Neural cell (in vitro differentiated cells): ENCODE measurements around the gene MRPS35. TPM values are rescaled to one million over a fixed set of nuclear protein-coding genes. Genes with fewer than 3 reads are reported as not detected.

ENCODE experiments used
- H2AFZ ChIP-seq: fragments of 200-600, 300-800 bp; sonication (generic), shearing (Covaris generic); 2 replicates; pipeline ENCODE4 v1.6.0; 2014; ENCODE audit warnings: low read depth, mild to moderate bottlenecking, antibody characterized with exemption, low read length, moderate library complexity
- H3F3A ChIP-seq: fragments of 200-600 bp; shearing (Covaris generic); 2 replicates; pipeline ENCODE4 v1.6.1; 2016; ENCODE audit warnings: mild to moderate bottlenecking, moderate library complexity, mixed read lengths, antibody characterized with exemption, low read length; ENCODE audit not compliant: insufficient read depth, poor library complexity, severe bottlenecking
- H3K27ac ChIP-seq: fragments of 200-600, 300-800 bp; sonication (generic), shearing (Covaris generic); 2 replicates; pipeline ENCODE4 v1.5.1; 2014; ENCODE audit warnings: mild to moderate bottlenecking, low read length, moderate library complexity
- H3K27me3 ChIP-seq: fragments of 300-800, 200-600 bp; sonication (generic), shearing (Covaris generic); 2 replicates; pipeline ENCODE4 v1.6.0; 2014; ENCODE audit warnings: mild to moderate bottlenecking, low read depth, low read length, moderate library complexity; ENCODE audit not compliant: insufficient read depth
- H3K36me3 ChIP-seq: fragments of 300-800, 200-600 bp; sonication (generic), shearing (Covaris generic); 2 replicates; pipeline ENCODE4 v1.5.1; 2014; ENCODE audit warnings: mild to moderate bottlenecking, antibody characterized with exemption, low read length, moderate library complexity; ENCODE audit not compliant: insufficient read depth
- H3K4me2 ChIP-seq: fragments of 300-800, 200-600 bp; sonication (generic), shearing (Covaris generic); 2 replicates; pipeline ENCODE4 v1.6.0; 2014; ENCODE audit warnings: mild to moderate bottlenecking, low read length
- H3K4me3 ChIP-seq: fragments of 300-800, 200-600 bp; sonication (generic), shearing (Covaris generic); 2 replicates; pipeline ENCODE4 v1.5.1; 2014; ENCODE audit warnings: mild to moderate bottlenecking, low read length, moderate library complexity
- H3K79me2 ChIP-seq: fragments of 200-600 bp; shearing (Covaris generic); replicated peaks from 2 replicates; pipeline ENCODE4 v1.6.0; 2014; ENCODE audit warnings: mild to moderate bottlenecking, low read length, moderate library complexity; ENCODE audit not compliant: insufficient read depth
- H3K9ac ChIP-seq: fragments of 300-800, 200-600 bp; sonication (generic), shearing (Covaris generic); 2 replicates; pipeline ENCODE4 v1.6.1; 2016; ENCODE audit warnings: mild to moderate bottlenecking, low read length, mixed read lengths
- H3K9me2 ChIP-seq: fragments of 200-600 bp; shearing (Covaris generic); 2 replicates; pipeline ENCODE4 v1.6.1; 2016; ENCODE audit warnings: mild to moderate bottlenecking, low read length, mixed read lengths; ENCODE audit not compliant: insufficient read depth
- H3K9me3 ChIP-seq: fragments of 200-600, 300-800 bp; sonication (generic), shearing (Covaris generic); 2 replicates; pipeline ENCODE4 v1.6.1; 2016; ENCODE audit warnings: mild to moderate bottlenecking, mixed run types, low read length, moderate library complexity, mixed read lengths
- H4K20me1 ChIP-seq: fragments of 200-600 bp; shearing (Covaris generic); 2 replicates; pipeline ENCODE4 v1.6.1; 2016; ENCODE audit warnings: mild to moderate bottlenecking, mixed run types; ENCODE audit not compliant: insufficient read depth
- CTCF ChIP-seq: fragments of 450-650 bp; IDR thresholded peaks from 2 replicates; pipeline ENCODE4 v1.5.1; 2014; ENCODE audit warnings: antibody characterized with exemption, mild to moderate bottlenecking, moderate library complexity; ENCODE audit not compliant: poor library complexity, severe bottlenecking
- EP300 ChIP-seq: fragments of 450-650 bp; conservative IDR thresholded peaks from 2 replicates; pipeline ENCODE4 v1.6.1; 2014; ENCODE audit warnings: antibody characterized with exemption, mild to moderate bottlenecking, moderate library complexity; ENCODE audit not compliant: poor library complexity, severe bottlenecking
- EZH2 ChIP-seq: fragments of 200-600, 300-800 bp; shearing (Covaris generic), sonication (generic); IDR thresholded peaks from 2 replicates; pipeline ENCODE4 v1.6.1; 2014; ENCODE audit warnings: antibody characterized with exemption, low read length, borderline replicate concordance, mild to moderate bottlenecking; ENCODE audit not compliant: insufficient read depth, poor library complexity, severe bottlenecking
- MXI1 ChIP-seq: fragments of 450-650 bp; conservative IDR thresholded peaks from 2 replicates; pipeline ENCODE4 v1.6.1; 2014; ENCODE audit warnings: antibody characterized with exemption, mild to moderate bottlenecking; ENCODE audit not compliant: poor library complexity, severe bottlenecking
- POLR2AphosphoS5 ChIP-seq: IDR thresholded peaks from 2 replicates; pipeline ENCODE4 v1.6.1; 2012
- RAD21 ChIP-seq: fragments of 450-650 bp; conservative IDR thresholded peaks from 2 replicates; pipeline ENCODE4 v1.6.1; 2014; ENCODE audit warnings: antibody characterized with exemption, mild to moderate bottlenecking, moderate library complexity
- SMC3 ChIP-seq: fragments of 450-650 bp; conservative IDR thresholded peaks from 2 replicates; pipeline ENCODE4 v1.6.1; 2014; ENCODE audit warnings: antibody characterized with exemption, mild to moderate bottlenecking, moderate library complexity; ENCODE audit not compliant: poor library complexity
- TAF1 ChIP-seq: IDR thresholded peaks from 2 replicates; pipeline ENCODE4 v1.6.1; 2012; ENCODE audit warnings: low read depth
- polyA plus RNA-seq: library from polyadenylated mRNA; depleted of rRNA; stranded (reverse); fragments of >200 nt; gene quantifications from 2 replicates; pipeline ENCODE4 v1.2.3, GENCODE V29; 2014
- TF ChIP-seq, protein P1 (sequence below): IDR thresholded peaks from 2 replicates; pipeline ENCODE4 v1.6.1; 2012; ENCODE audit warnings: borderline replicate concordance

The MRPS35 gene
- polyA plus RNA-seq, 1 donor from 2014 or later, result 105 TPM

GRCh38 chr12:27801630-27802029 lies 91.0 kb downstream of the MRPS35 start:
- no peak for TF ChIP-seq TAF1
- Histone ChIP-seq H3K27me3 (no peaks in the 10 kb centered on the region), H3K27ac (no peak overlapping the region), H3K9me3 (no peaks in the 10 kb centered on the region), H4K20me1 (no peaks in the 10 kb centered on the region), H2AFZ (no peak overlapping the region), H3K9ac (no peak overlapping the region), H3K36me3 (peaks cover 12% of the 10 kb centered on the region), H3K9me2 (no peaks in the 10 kb centered on the region), H3K79me2 (no peaks in the 10 kb centered on the region), H3K4me3 (no peak overlapping the region), H3K4me2 (no peak overlapping the region), H3F3A (no peaks in the 10 kb centered on the region)

- Histone ChIP-seq H3K27ac (no peak overlapping the region), H3K4me2 (no peak overlapping the region), H3K27me3 (no peaks in the 10 kb centered on the region), H3F3A (no peaks in the 10 kb centered on the region), H4K20me1 (no peaks in the 10 kb centered on the region), H3K9me3 (no peaks in the 10 kb centered on the region), H2AFZ (no peak overlapping the region), H3K36me3 (peaks cover 12% of the 10 kb centered on the region), H3K9me2 (no peaks in the 10 kb centered on the region), H3K4me3 (no peak overlapping the region), H3K9ac (no peak overlapping the region), H3K79me2 (no peaks in the 10 kb centered on the region)
- TF ChIP-seq POLR2AphosphoS5 (no peak), EZH2 (no peak), EP300 (no peak)
- TF ChIP-seq, protein P1, sequence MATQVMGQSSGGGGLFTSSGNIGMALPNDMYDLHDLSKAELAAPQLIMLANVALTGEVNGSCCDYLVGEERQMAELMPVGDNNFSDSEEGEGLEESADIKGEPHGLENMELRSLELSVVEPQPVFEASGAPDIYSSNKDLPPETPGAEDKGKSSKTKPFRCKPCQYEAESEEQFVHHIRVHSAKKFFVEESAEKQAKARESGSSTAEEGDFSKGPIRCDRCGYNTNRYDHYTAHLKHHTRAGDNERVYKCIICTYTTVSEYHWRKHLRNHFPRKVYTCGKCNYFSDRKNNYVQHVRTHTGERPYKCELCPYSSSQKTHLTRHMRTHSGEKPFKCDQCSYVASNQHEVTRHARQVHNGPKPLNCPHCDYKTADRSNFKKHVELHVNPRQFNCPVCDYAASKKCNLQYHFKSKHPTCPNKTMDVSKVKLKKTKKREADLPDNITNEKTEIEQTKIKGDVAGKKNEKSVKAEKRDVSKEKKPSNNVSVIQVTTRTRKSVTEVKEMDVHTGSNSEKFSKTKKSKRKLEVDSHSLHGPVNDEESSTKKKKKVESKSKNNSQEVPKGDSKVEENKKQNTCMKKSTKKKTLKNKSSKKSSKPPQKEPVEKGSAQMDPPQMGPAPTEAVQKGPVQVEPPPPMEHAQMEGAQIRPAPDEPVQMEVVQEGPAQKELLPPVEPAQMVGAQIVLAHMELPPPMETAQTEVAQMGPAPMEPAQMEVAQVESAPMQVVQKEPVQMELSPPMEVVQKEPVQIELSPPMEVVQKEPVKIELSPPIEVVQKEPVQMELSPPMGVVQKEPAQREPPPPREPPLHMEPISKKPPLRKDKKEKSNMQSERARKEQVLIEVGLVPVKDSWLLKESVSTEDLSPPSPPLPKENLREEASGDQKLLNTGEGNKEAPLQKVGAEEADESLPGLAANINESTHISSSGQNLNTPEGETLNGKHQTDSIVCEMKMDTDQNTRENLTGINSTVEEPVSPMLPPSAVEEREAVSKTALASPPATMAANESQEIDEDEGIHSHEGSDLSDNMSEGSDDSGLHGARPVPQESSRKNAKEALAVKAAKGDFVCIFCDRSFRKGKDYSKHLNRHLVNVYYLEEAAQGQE, result no peak
Measured at GRCh38 chr12:27802511-27802910, 91.9 kb downstream of the MRPS35 start.

DNA sequence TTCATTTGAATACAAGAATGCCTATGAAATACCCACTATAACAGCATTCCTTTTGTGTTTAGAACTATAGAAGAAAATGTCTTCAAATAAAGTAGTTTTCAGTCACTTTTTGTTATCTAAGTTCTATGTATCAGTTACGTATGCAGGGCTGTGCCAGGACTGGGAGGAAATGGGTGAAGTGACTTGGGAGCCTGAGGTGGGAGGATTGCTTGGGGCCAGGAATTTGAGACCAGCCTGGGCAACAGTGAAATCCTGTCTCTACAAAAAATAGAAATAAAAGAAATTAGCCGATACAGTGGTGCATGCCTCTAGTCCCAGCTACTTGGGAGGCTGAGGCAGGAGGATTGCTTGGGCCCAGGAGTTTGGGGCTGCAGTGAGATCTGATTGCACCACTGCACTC lies 92.3 kb downstream of the MRPS35 start:
- Histone ChIP-seq H3K27ac (no peak overlapping the region), H3K4me3 (no peak overlapping the region), H3K9ac (no peak overlapping the region), H3K27me3 (no peaks in the 10 kb centered on the region), H3K79me2 (no peaks in the 10 kb centered on the region), H3F3A (no peaks in the 10 kb centered on the region), H3K9me2 (no peaks in the 10 kb centered on the region), H3K36me3 (peaks cover 12% of the 10 kb centered on the region), H4K20me1 (no peaks in the 10 kb centered on the region), H3K9me3 (no peaks in the 10 kb centered on the region), H3K4me2 (no peak overlapping the region), H2AFZ (no peak overlapping the region)
- TF ChIP-seq TAF1 (no peak), POLR2AphosphoS5 (no peak), RAD21 (no peak), MXI1 (no peak), CTCF (no peak), SMC3 (no peak), EZH2 (no peak), EP300 (no peak)
- TF ChIP-seq, protein P1, result no peak
